ENCODE results near the gene SORCS2.
A peak's percentile ranks its signal among the peaks of the same experiment; 100 is the strongest.

Gene SORCS2

DNA sequence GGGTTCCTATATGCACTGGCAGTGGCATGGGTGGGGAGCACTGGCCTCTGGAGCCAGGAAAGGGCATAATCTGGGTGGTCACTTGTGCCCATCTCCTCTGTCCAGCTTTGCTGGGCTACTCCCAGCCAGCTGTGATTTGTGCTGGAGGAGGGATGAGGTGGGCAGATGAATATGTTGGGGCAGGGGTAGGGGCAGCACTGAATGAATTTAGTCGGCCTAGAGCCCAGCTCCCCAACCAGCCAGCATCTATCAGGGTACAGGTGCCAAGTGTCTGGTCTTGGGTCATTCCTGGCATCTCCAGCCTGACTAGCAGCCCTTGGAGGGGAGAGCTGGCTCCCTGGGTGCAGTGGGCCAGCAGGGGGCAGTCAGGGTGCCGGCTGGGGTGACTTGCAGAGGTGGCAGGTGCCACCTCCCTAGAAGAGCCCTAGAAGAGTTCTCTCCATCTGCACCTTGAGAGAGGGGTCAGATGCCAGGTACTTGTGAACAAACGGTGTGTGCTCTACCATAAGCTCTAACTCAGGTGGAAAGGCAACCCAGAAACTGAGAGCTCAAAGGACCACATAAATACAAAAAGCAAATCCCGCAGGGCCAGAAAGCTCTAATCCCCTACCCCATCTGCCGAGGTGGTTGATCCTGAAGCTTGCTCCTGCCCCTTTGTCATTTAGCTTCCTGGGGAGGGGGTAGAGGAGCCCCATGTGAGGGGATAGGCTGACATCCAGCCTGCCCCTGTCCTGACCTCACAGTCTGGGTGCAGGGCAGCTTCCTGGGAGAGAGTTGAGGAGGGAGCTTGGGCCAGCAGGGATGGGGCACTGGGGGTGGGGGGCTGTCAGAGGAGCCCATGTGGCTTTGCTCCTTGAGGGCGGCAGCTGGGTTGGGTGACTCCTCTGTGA lies 2.2 kb downstream of the SORCS2 start:
- peaks cover 34% of the 10 kb centered on the region for H3K27me3 ChIP-seq
- H3K4me3 ChIP-seq (ENCODE audit: low read depth, low read length) = no peak overlapping the region
- peak; percentile 62 for DNase-seq
- TF ChIP-seq, protein P1, sequence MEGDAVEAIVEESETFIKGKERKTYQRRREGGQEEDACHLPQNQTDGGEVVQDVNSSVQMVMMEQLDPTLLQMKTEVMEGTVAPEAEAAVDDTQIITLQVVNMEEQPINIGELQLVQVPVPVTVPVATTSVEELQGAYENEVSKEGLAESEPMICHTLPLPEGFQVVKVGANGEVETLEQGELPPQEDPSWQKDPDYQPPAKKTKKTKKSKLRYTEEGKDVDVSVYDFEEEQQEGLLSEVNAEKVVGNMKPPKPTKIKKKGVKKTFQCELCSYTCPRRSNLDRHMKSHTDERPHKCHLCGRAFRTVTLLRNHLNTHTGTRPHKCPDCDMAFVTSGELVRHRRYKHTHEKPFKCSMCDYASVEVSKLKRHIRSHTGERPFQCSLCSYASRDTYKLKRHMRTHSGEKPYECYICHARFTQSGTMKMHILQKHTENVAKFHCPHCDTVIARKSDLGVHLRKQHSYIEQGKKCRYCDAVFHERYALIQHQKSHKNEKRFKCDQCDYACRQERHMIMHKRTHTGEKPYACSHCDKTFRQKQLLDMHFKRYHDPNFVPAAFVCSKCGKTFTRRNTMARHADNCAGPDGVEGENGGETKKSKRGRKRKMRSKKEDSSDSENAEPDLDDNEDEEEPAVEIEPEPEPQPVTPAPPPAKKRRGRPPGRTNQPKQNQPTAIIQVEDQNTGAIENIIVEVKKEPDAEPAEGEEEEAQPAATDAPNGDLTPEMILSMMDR (IDR thresholded peaks at IDR 0.05; ENCODE audit: low read depth, low read length) = peak; percentile 63
- no peaks in the 10 kb centered on the region for H3K36me3 ChIP-seq
- H3K4me1 ChIP-seq = peaks cover 8% of the 10 kb centered on the region
- no peaks in the 10 kb centered on the region for H3K9me3 ChIP-seq

DNA sequence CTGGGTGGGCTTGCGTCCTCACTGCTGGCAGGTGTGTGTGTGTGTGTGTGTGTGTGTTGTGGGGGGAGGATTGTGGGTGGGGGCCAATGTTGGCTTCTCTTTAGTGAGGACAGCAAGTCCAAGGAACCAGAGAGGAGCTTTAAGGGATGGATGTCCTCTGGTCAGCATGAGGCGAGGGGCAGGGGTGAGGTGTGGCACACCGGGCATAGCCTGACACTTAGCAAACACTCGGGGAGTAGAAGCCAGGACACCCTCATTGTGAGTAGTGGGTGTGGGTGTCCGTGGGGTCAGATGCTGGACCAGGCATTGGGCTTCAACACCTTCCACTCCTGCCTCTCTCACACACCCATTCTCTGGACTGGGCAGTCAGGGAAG lies 2.8 kb downstream of the SORCS2 start:
- Histone ChIP-seq H3K4me1 (peaks cover 8% of the 10 kb centered on the region), H3K4me3 (ENCODE audit: low read depth, low read length) (no peak overlapping the region), H3K9me3 (no peaks in the 10 kb centered on the region), H3K27me3 (peaks cover 28% of the 10 kb centered on the region), H3K36me3 (no peaks in the 10 kb centered on the region)
- TF ChIP-seq, protein P1 (IDR thresholded peaks at IDR 0.05; ENCODE audit: low read depth, low read length) = no peak
- no peak for DNase-seq

DNA sequence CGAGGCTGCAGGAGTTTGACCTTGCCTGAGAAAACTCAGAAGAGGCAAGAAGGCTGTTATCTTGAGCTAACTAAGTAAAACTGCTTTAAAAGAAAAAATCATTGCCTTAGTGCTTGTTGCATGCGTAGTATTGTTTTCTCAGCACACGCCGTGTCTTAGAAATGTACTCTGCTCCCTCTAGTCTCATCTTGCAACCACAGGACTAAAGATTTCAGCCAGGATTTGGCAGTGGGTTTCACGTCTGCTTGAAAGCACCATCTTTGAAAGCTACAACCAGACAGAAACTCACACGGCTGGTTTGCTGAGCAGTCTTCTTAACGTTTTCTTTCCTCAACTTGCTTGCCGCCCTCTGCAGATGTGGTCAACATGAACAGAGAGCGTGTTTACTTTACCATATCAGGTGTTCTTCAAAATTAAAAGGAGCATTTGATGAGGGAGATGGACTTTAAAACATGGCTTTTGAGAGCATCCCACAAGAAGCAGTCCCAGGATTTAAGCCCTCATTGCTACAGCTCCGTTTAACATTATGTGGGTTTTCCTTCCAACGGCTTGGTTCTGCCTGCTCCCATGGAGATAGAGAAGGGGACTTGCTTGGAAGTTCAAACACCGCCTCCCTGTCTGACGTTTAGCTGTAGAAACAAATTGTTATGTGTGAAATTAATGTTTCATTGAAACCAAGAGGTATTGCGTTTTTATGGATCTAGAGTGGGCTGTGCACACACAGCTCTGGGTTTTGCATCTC lies 3.4 kb downstream of the SORCS2 start:
- H3K27me3 ChIP-seq = peaks cover 23% of the 10 kb centered on the region
- peaks cover 8% of the 10 kb centered on the region for H3K4me1 ChIP-seq
- H3K9me3 ChIP-seq = no peaks in the 10 kb centered on the region
- no peak overlapping the region for H3K4me3 ChIP-seq (ENCODE audit: low read depth, low read length)
- TF ChIP-seq, protein P1 (IDR thresholded peaks at IDR 0.05; ENCODE audit: low read depth, low read length) = no peak
- no peaks in the 10 kb centered on the region for H3K36me3 ChIP-seq
- peak; percentile 0 for DNase-seq

DNA sequence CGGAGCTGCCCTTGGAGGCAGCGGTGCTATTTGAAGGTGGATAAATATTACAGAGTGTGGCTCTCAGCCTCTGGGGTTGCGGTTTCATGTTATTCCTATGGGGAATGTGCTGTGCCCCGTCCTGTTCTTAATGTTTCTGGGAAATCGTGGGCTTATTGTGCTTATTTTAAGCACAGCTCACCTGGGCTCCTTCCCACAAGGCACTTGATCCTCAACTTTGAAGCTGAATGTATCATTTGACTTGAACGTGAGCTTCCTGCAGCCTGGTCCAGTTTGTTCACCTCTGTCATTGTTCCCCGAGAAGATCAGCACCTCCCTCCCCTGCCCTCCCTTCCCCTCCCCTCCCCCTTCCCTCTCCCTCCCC lies 3.9 kb downstream of the SORCS2 start:
- Histone ChIP-seq H3K4me3 (ENCODE audit: low read depth, low read length) (no peak overlapping the region), H3K27me3 (peaks cover 18% of the 10 kb centered on the region), H3K36me3 (no peaks in the 10 kb centered on the region), H3K4me1 (peaks cover 8% of the 10 kb centered on the region), H3K9me3 (no peaks in the 10 kb centered on the region)
- DNase-seq = peak; percentile 0
- TF ChIP-seq, protein P1 (IDR thresholded peaks at IDR 0.05; ENCODE audit: low read depth, low read length) = no peak

DNA sequence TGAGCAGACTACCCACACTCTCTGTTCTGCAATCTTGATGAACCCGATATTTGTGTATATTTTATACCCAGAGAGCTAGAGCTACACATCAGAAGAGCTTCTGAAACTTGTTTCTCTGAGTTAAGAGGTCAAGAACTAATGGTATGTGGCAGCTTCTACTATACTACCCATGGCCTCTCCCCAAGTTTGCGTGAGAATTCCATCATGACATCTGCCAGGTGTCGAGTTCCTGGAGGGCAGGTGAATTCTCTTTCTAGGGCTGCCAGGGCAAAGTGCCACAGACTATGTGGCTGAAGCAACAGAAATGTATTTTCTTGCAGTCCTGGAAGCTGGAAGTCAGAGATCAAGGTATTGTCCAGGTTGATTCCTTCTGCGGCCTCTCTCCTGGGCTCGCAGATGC lies 4.4 kb downstream of the SORCS2 start:
- Histone ChIP-seq H3K4me3 (ENCODE audit: low read depth, low read length) (no peak overlapping the region), H3K27me3 (peaks cover 15% of the 10 kb centered on the region), H3K4me1 (peaks cover 8% of the 10 kb centered on the region), H3K9me3 (no peaks in the 10 kb centered on the region), H3K36me3 (no peaks in the 10 kb centered on the region)
- TF ChIP-seq, protein P1 (IDR thresholded peaks at IDR 0.05; ENCODE audit: low read depth, low read length) = no peak
- no peak for DNase-seq

DNA sequence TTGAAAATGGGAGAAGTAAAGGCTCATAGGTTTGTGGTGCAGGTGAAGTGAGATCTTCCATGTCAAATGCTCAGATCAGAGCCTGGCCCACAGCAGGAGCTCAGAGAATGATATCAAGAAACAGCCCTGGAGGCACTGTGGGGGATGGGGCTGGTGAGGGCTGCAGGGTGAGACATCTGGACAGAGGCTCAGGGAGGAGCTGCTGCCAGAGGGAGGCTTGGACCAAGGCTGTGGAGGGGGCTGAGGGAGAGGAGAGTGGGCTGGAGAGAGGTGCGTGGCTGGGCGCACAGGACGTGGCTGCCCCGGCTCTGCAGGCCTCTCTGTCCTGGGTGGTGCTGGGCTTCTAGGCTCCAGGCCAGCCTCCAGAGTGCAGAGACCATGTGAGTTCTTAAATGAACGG lies 5.6 kb downstream of the SORCS2 start:
- H3K4me1 ChIP-seq = peaks cover 8% of the 10 kb centered on the region
- H3K27me3 ChIP-seq = peaks cover 9% of the 10 kb centered on the region
- DNase-seq = peak; percentile 61
- no peaks in the 10 kb centered on the region for H3K36me3 ChIP-seq
- TF ChIP-seq, protein P1 (IDR thresholded peaks at IDR 0.05; ENCODE audit: low read depth, low read length) = no peak
- no peaks in the 10 kb centered on the region for H3K9me3 ChIP-seq
- H3K4me3 ChIP-seq (ENCODE audit: low read depth, low read length) = no peak overlapping the region

Measured in BE2C (cell line).